IMR-90 (cell line): ENCODE data around the gene ARMC9. TPM values are rescaled to one million over a fixed set of nuclear protein-coding genes. Genes with fewer than 3 reads are reported as not detected.

Experiments
- ATAC-seq: fragments of 200-7000 bp; cut with Tn5 transposase; 2 replicates; pipeline ENCODE4 v1.9.1; 2020; ENCODE audit warnings: low read depth, mild to moderate bottlenecking, moderate library complexity
- BruUV-seq: library from RNA; stranded (reverse); fragments of 400-500 nt; replicated peaks from 2 replicates; lab custom pipeline; 2021; lab: Mats Ljungman, UMichigan
- CTCF ChIA-PET: fragments of 300-600 bp; formaldehyde crosslinking; extraction: SDS; loops from one replicate; lab custom pipeline; 2021; ENCODE audit warnings: antibody characterized with exemption; lab: Yijun Ruan, JAX
- POLR2A ChIA-PET: fragments of 300-600 bp; sonication (Branson Sonifier 250); formaldehyde crosslinking; loops from one replicate; lab custom pipeline; 2022; ENCODE audit warnings: antibody characterized with exemption; ENCODE audit not compliant: unreplicated experiment; lab: Charles Lee
- DNase-seq: peaks from one replicate; pipeline ENCODE4 v3.0.0; 2013
- H2AFZ ChIP-seq: replicated peaks from 2 replicates; pipeline ENCODE3; 2013; ENCODE audit warnings: low read length, mild to moderate bottlenecking; ENCODE audit not compliant: poor library complexity
- H2AK5ac ChIP-seq: 2 replicates; pipeline ENCODE4 v1.6.1; 2013; ENCODE audit warnings: low read depth, low read length, inconsistent platforms
- H2AK9ac ChIP-seq: replicated peaks from 2 replicates; pipeline ENCODE3; 2013; ENCODE audit warnings: mild to moderate bottlenecking, low read depth, low read length, moderate library complexity; ENCODE audit not compliant: poor library complexity
- H2BK120ac ChIP-seq: 2 replicates; pipeline ENCODE4 v1.6.1; 2013; ENCODE audit warnings: low read depth, low read length, inconsistent platforms
- H2BK15ac ChIP-seq: 3 replicates; pipeline ENCODE4 v1.6.1; 2013; ENCODE audit warnings: low read depth, low read length, inconsistent platforms
- H2BK20ac ChIP-seq: 2 replicates; pipeline ENCODE4 v1.6.1; 2013; ENCODE audit warnings: low read depth, mild to moderate bottlenecking, inconsistent platforms, low read length, moderate library complexity
- H2BK5ac ChIP-seq: 2 replicates; pipeline ENCODE4 v1.6.1; 2013; ENCODE audit warnings: mild to moderate bottlenecking, low read depth, low read length, inconsistent platforms; ENCODE audit not compliant: poor library complexity, severe bottlenecking
- H3K14ac ChIP-seq: replicated peaks from 2 replicates; pipeline ENCODE4 v1.6.1; 2013; ENCODE audit warnings: low read depth, low read length, inconsistent platforms
- H3K18ac ChIP-seq: 2 replicates; pipeline ENCODE4 v1.6.1; 2013; ENCODE audit warnings: low read depth, low read length, control low read depth
- H3K23ac ChIP-seq: 2 replicates; pipeline ENCODE4 v1.6.1; 2013; ENCODE audit warnings: low read depth, low read length, inconsistent platforms
- H3K27ac ChIP-seq: 2 replicates; pipeline ENCODE4 v1.5.1; 2013; ENCODE audit warnings: mild to moderate bottlenecking, control low read depth, low read length; ENCODE audit not compliant: insufficient read depth
- H3K27me3 ChIP-seq: 2 replicates; pipeline ENCODE4 v1.6.1; 2013; ENCODE audit warnings: low read length; ENCODE audit not compliant: control insufficient read depth, insufficient read depth
- H3K36me3 ChIP-seq: 2 replicates; pipeline ENCODE4 v1.6.1; 2013; ENCODE audit warnings: low read length, mixed read lengths; ENCODE audit not compliant: control insufficient read depth, insufficient read depth
- H3K4ac ChIP-seq: 2 replicates; pipeline ENCODE4 v1.6.1; 2013; ENCODE audit warnings: low read depth, low read length, inconsistent platforms
- H3K4me1 ChIP-seq: 2 replicates; pipeline ENCODE4 v1.6.1; 2013; ENCODE audit warnings: low read length, mixed read lengths; ENCODE audit not compliant: control insufficient read depth, insufficient read depth
- H3K4me2 ChIP-seq: 2 replicates; pipeline ENCODE4 v1.6.1; 2013; ENCODE audit warnings: low read depth, mild to moderate bottlenecking, control low read depth, low read length, moderate library complexity
- H3K4me3 ChIP-seq: 2 replicates; pipeline ENCODE4 v1.5.1; 2013; ENCODE audit warnings: low read depth, mild to moderate bottlenecking, control low read depth, low read length, moderate library complexity; ENCODE audit not compliant: insufficient read depth
- H3K56ac ChIP-seq: 2 replicates; pipeline ENCODE4 v1.6.1; 2013; ENCODE audit warnings: low read length, inconsistent platforms; ENCODE audit not compliant: insufficient read depth; ENCODE audit errors: extremely low read depth
- H3K79me1 ChIP-seq, 2 experiments: 2 replicates each; pipeline ENCODE4 v1.6.1; 2013; ENCODE audit warnings: low read length in 2 of 2, inconsistent platforms in 1 of 2, low read depth in 1 of 2
- H3K9ac ChIP-seq: 2 replicates; pipeline ENCODE4 v1.6.1; 2013; ENCODE audit warnings: low read depth, low read length, control low read depth
- H3K9me1 ChIP-seq: 2 replicates; pipeline ENCODE4 v1.6.1; 2013; ENCODE audit warnings: low read length, inconsistent platforms; ENCODE audit not compliant: insufficient read depth
- H3K9me3 ChIP-seq: 2 replicates; pipeline ENCODE4 v1.6.1; 2013; ENCODE audit warnings: low read length; ENCODE audit not compliant: control insufficient read depth, insufficient read depth
- H4K20me1 ChIP-seq: 2 replicates; pipeline ENCODE4 v1.6.1; 2013; ENCODE audit warnings: low read length, inconsistent platforms; ENCODE audit not compliant: insufficient read depth
- H4K5ac ChIP-seq: 2 replicates; pipeline ENCODE4 v1.6.1; 2013; ENCODE audit warnings: mild to moderate bottlenecking, low read depth, low read length, control low read depth
- H4K8ac ChIP-seq, 2 experiments: 2 replicates each; pipeline ENCODE4 v1.6.1; 2013; ENCODE audit warnings: low read depth in 2 of 2, low read length in 2 of 2, control low read depth in 1 of 2, inconsistent platforms in 1 of 2
- H4K91ac ChIP-seq: 2 replicates; pipeline ENCODE4 v1.6.1; 2013; ENCODE audit warnings: low read depth, low read length, inconsistent platforms; ENCODE audit not compliant: insufficient read depth
- BHLHE40 ChIP-seq: fragments of 150-350 bp; IDR thresholded peaks from 2 replicates; pipeline ENCODE4 v1.6.1; 2016; ENCODE audit warnings: mild to moderate bottlenecking, low read depth, low read length
- CEBPB ChIP-seq: IDR thresholded peaks from 2 replicates; pipeline ENCODE4 v1.6.1; 2012; ENCODE audit warnings: low read depth, low read length, improper control_type of control experiment
- CHD1 ChIP-seq: IDR thresholded peaks from 2 replicates; pipeline ENCODE4 v1.6.1; 2012; ENCODE audit warnings: low read depth, low read length, improper control_type of control experiment
- MAFK ChIP-seq: IDR thresholded peaks from 2 replicates; pipeline ENCODE4 v1.6.1; 2012; ENCODE audit warnings: low read depth, low read length, improper control_type of control experiment
- WGBS, 2 experiments: methylation state at CpG; one replicate each; pipeline versions ENCODE4 v1.1.5 to v1.1.7; 2013; ENCODE audit warnings: missing lambda C conversion rate in 2 of 2; ENCODE audit not compliant: insufficient read length in 1 of 2; ENCODE audit errors: extremely low coverage in 2 of 2; 5-methylcytosine and 5-hydroxymethylcytosine counted together
- dilution Hi-C: fragments of 300-500 bp; cut with HindIII; formaldehyde crosslinking; loops from one replicate; pipeline ENCODE4 v1.14.3; 2018; ENCODE audit warnings: low sequenced_read_pairs; ENCODE audit not compliant: unreplicated experiment
- in situ Hi-C: fragments of 300-500 bp; cut with MboI; formaldehyde crosslinking; loops from 3 replicates; pipeline ENCODE4 v1.14.3; 2019; ENCODE audit warnings: low sequenced_read_pairs, inconsistent platforms, mixed read lengths
- intact Hi-C: fragments of 100-400 bp; cut with micrococcal nuclease; formaldehyde crosslinking; loops from 2 replicates; pipeline ENCODE4 v1.10.0; 2022
- polyA plus RNA-seq, 3 experiments: library from polyadenylated mRNA; depleted of rRNA; stranded (reverse); fragments of >200 nt; gene quantifications; 2 replicates each; pipeline ENCODE4 v1.2.3, GENCODE V29; 2012; ENCODE audit warnings: low replicate concordance in 1 of 3
- total RNA-seq: library from RNA; depleted of rRNA; stranded (reverse); fragments of >200 nt; gene quantifications from 2 replicates; pipeline ENCODE4 v1.2.3, GENCODE V29; 2012

ARMC9 gene
- total and polyA plus RNA-seq, 2 of the 4 experiments (the other 2 are of a cell fraction): 36.0 to 46.6 TPM

GRCh38 chr2:231294571-231295362 lies 96.3 kb downstream of the ARMC9 start:
- H3K9me3 ChIP-seq: no peaks in the 10 kb centered on the region
- DNase-seq: peak; percentile 18
- H4K91ac ChIP-seq: no peak overlapping the region
- H4K20me1 ChIP-seq: no peaks in the 10 kb centered on the region
- intact Hi-C loops: no loop called here
- no peak overlapping the region for H2AK5ac ChIP-seq
- no peak overlapping the region for H3K23ac ChIP-seq
- H2BK15ac ChIP-seq: no peak overlapping the region
- H2BK5ac ChIP-seq: no peak overlapping the region
- no TSS peak for BruUV-seq
- no peaks in the 10 kb centered on the region for H3K4me1 ChIP-seq
- H2AFZ ChIP-seq: no peak overlapping the region
- H4K8ac ChIP-seq: no peak overlapping the region
- no peak overlapping the region for H2BK120ac ChIP-seq
- no peak overlapping the region for H3K18ac ChIP-seq
- ATAC-seq: no peak
- no peak for TF ChIP-seq CHD1
- no peak for TF ChIP-seq CEBPB
- no peak for TF ChIP-seq BHLHE40
- TF ChIP-seq MAFK: no peak
- H3K79me1 ChIP-seq: no peaks in the 10 kb centered on the region
- 93% methylated on average over 3 of the region's 10 CpGs; no CpG with 5 or more reads in 1 of the 2 experiments for WGBS, 2 experiments
- H2AK9ac ChIP-seq: no peak overlapping the region
- no peaks in the 10 kb centered on the region for H3K27me3 ChIP-seq
- no peak overlapping the region for H3K4ac ChIP-seq
- no peak overlapping the region for H3K14ac ChIP-seq
- no peak overlapping the region for H4K5ac ChIP-seq
- no peak overlapping the region for H3K9ac ChIP-seq
- H3K4me2 ChIP-seq: no peak overlapping the region
- POLR2A ChIA-PET: no interaction called here
- no peak overlapping the region for H3K56ac ChIP-seq
- CTCF ChIA-PET: interaction anchor here (1.1 kb wide), 1 partner anchor 12 kb away, joined by 3 read pairs; no protein-coding TSS in a partner anchor
- no peak overlapping the region for H2BK20ac ChIP-seq
- in situ Hi-C loops: loop anchor here (5.0 kb wide), 1 partner anchor 118 kb away; no protein-coding TSS in a partner anchor
- dilution Hi-C loops: no loop called here
- no peak overlapping the region for H3K27ac ChIP-seq
- peaks cover 22% of the 10 kb centered on the region for H3K36me3 ChIP-seq
- 0 out of 2 replicates have a peak, but pooled peaks cover 3% of the 10 kb centered on the region for H3K9me1 ChIP-seq
- no peak overlapping the region for H3K4me3 ChIP-seq
